H1 (cell line): ENCODE data around the gene HDHD3. TPM values are rescaled to one million over a fixed set of nuclear protein-coding genes. Genes with fewer than 3 reads are reported as not detected.

Source experiments
- CEBPB ChIP-seq: IDR thresholded peaks from 2 replicates; pipeline ENCODE4 v1.6.1; 2012; ENCODE audit warnings: low read depth, low read length
- FOSL1 ChIP-seq: IDR thresholded peaks from 2 replicates; pipeline ENCODE4 v1.6.1; 2011; ENCODE audit warnings: mild to moderate bottlenecking, low read depth, low read length, moderate library complexity; ENCODE audit not compliant: insufficient read depth
- GTF2F1 ChIP-seq: IDR thresholded peaks from 2 replicates; pipeline ENCODE4 v1.6.1; 2012; ENCODE audit warnings: low read depth, low read length, improper control_type of control experiment, borderline replicate concordance
- KDM5A ChIP-seq: fragments of 200-600 bp; IDR thresholded peaks from 2 replicates; pipeline ENCODE4 v1.7.1; 2012; ENCODE audit warnings: mild to moderate bottlenecking, low read length, inconsistent platforms, mixed read lengths
- PHF8 ChIP-seq: fragments of 200-600 bp; sonication (generic); conservative IDR thresholded peaks from 2 replicates; pipeline ENCODE4 v1.7.1; 2012; ENCODE audit warnings: low read depth, mild to moderate bottlenecking, inconsistent platforms, low read length, moderate library complexity
- SP4 ChIP-seq: IDR thresholded peaks from 2 replicates; pipeline ENCODE4 v1.6.1; 2012; ENCODE audit warnings: low read length, inconsistent platforms
- TAF1 ChIP-seq: IDR thresholded peaks from 2 replicates; pipeline ENCODE4 v1.6.1; 2011; ENCODE audit warnings: mild to moderate bottlenecking, low read depth, low read length
- USF2 ChIP-seq: IDR thresholded peaks from 2 replicates; pipeline ENCODE4 v1.6.1; 2011; ENCODE audit warnings: low read length, improper control_type of control experiment
- YY1 ChIP-seq: IDR thresholded peaks from 2 replicates; pipeline ENCODE4 v1.6.1; 2011; ENCODE audit warnings: low read depth, mild to moderate bottlenecking, low read length
- polyA plus RNA-seq, 7 experiments: library from polyadenylated mRNA; depleted of rRNA in 3 of 7; stranded (reverse) in 5 of 7; unstranded in 2 of 7; fragments of >200 nt in 5 of 7; fragments of 200-250 nt in 2 of 7; gene quantifications; 1 replicate in 5 of 7; 2 replicates in 1 of 7; 4 replicates in 1 of 7; pipeline versions ENCODE4 v1.2.1 to v1.2.3, GENCODE V29; 2011 to 2013; ENCODE audit warnings: missing spikeins in 2 of 7, mixed read lengths in 2 of 7
- total RNA-seq: library from RNA; stranded (reverse); fragmentation: NEBNext Ultra II Directional; extraction: Animal tissue kit (Norgen Biotek cat#: 25700); gene quantifications from 2 replicates; pipeline ENCODE4 v1.2.1, GENCODE V29; 2021

Gene HDHD3
- total and polyA plus RNA-seq, 2 of the 8 experiments (the other 6 are each of a cell fraction or from before 2014, with no cell fraction given), result 12.1 to 25.3 TPM

- TF ChIP-seq GTF2F1 (no peak), FOSL1 (no peak), YY1 (peak; percentile 71), USF2 (no peak), KDM5A (peak; percentile 24; the same call in 1 of the 2 replicates), TAF1 (peak; percentile 88), CEBPB (no peak), PHF8 (peak; percentile 67), SP4 (no peak)
Measured at GRCh38 chr9:113340011-113340699, 36.6 kb downstream of the HDHD3 start, which contains the start of gene WDR31 (continued).
